Neural cell (in vitro differentiated cells): Measurements from ENCODE around the gene SLC6A9.

Experiments
- EP300 ChIP-seq: fragments of 450-650 bp; conservative IDR thresholded peaks from 2 replicates; pipeline ENCODE4 v1.6.1; 2014; ENCODE audit warnings: antibody characterized with exemption, mild to moderate bottlenecking, moderate library complexity; ENCODE audit not compliant: poor library complexity, severe bottlenecking
- EZH2 ChIP-seq: fragments of 200-600, 300-800 bp; shearing (Covaris generic), sonication (generic); IDR thresholded peaks from 2 replicates; pipeline ENCODE4 v1.6.1; 2014; ENCODE audit warnings: antibody characterized with exemption, low read length, borderline replicate concordance, mild to moderate bottlenecking; ENCODE audit not compliant: insufficient read depth, poor library complexity, severe bottlenecking
- POLR2AphosphoS5 ChIP-seq: IDR thresholded peaks from 2 replicates; pipeline ENCODE4 v1.6.1; 2012
- TF ChIP-seq, protein P1 (sequence below): fragments of 450-650 bp; IDR thresholded peaks from 2 replicates; pipeline ENCODE4 v1.5.1; 2014; ENCODE audit warnings: antibody characterized with exemption, mild to moderate bottlenecking, moderate library complexity; ENCODE audit not compliant: poor library complexity, severe bottlenecking

GRCh38 chr1:43954036-43954435 lies 77.2 kb downstream of the SLC6A9 start:
- TF ChIP-seq POLR2AphosphoS5 (no peak), EP300 (no peak), EZH2 (no peak)
- TF ChIP-seq, protein P1, sequence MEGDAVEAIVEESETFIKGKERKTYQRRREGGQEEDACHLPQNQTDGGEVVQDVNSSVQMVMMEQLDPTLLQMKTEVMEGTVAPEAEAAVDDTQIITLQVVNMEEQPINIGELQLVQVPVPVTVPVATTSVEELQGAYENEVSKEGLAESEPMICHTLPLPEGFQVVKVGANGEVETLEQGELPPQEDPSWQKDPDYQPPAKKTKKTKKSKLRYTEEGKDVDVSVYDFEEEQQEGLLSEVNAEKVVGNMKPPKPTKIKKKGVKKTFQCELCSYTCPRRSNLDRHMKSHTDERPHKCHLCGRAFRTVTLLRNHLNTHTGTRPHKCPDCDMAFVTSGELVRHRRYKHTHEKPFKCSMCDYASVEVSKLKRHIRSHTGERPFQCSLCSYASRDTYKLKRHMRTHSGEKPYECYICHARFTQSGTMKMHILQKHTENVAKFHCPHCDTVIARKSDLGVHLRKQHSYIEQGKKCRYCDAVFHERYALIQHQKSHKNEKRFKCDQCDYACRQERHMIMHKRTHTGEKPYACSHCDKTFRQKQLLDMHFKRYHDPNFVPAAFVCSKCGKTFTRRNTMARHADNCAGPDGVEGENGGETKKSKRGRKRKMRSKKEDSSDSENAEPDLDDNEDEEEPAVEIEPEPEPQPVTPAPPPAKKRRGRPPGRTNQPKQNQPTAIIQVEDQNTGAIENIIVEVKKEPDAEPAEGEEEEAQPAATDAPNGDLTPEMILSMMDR: no peak
